ENCODE measurements around the gene HDGFL1.

- TF ChIP-seq PKNOX1 (IDR thresholded peaks at IDR 0.05) (no peak), FOXM1 (IDR thresholded peaks at IDR 0.05; ENCODE audit: borderline replicate concordance) (no peak), ZNF384 (IDR thresholded peaks at IDR 0.05) (no peak), CTBP1 (IDR thresholded peaks at IDR 0.05; ENCODE audit: borderline replicate concordance) (no peak), FOXA1 (IDR thresholded peaks at IDR 0.05) (no peak), NFRKB (IDR thresholded peaks at IDR 0.05) (no peak), SP1 (IDR thresholded peaks at IDR 0.05) (no peak), SUZ12 (IDR thresholded peaks at IDR 0.05) (no peak), ARNT (IDR thresholded peaks at IDR 0.05) (no peak), BHLHE40 (IDR thresholded peaks at IDR 0.05; ENCODE audit: borderline replicate concordance) (no peak), LEF1 (IDR thresholded peaks at IDR 0.05; ENCODE audit: borderline replicate concordance) (no peak)
Measured at GRCh38 chr6:22583230-22583629, 13.9 kb downstream of the HDGFL1 start.

Measured in HEK293T (cell line).